ENCODE results near the gene KLC3.
"Not testable (repeated sequence)": the region's sequence is repeated elsewhere in the genome, so short reads cannot be mapped to it uniquely, and the experiment has no call there.

KLC3 gene

DNA sequence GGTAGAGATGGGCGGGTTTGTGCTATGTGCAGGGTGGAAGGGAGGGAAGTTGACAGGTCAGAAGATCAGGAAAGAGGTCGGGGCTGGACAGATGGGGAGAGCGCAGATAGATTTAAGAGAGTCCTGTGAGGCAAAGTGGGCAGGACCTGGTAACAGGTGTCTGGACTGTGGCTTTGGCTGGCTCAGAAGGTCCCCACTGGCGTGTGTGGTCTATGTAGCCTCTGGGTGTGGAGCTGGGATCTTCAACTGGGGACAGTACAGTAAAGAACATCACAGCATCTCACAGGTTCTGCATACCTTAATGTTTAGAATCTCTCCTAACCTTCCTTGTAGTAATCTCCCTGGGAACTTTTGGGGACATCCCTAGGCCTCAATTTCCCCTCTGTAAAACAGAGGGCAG lies 35.5 kb upstream of the KLC3 start:
- TF ChIP-seq, protein P1, sequence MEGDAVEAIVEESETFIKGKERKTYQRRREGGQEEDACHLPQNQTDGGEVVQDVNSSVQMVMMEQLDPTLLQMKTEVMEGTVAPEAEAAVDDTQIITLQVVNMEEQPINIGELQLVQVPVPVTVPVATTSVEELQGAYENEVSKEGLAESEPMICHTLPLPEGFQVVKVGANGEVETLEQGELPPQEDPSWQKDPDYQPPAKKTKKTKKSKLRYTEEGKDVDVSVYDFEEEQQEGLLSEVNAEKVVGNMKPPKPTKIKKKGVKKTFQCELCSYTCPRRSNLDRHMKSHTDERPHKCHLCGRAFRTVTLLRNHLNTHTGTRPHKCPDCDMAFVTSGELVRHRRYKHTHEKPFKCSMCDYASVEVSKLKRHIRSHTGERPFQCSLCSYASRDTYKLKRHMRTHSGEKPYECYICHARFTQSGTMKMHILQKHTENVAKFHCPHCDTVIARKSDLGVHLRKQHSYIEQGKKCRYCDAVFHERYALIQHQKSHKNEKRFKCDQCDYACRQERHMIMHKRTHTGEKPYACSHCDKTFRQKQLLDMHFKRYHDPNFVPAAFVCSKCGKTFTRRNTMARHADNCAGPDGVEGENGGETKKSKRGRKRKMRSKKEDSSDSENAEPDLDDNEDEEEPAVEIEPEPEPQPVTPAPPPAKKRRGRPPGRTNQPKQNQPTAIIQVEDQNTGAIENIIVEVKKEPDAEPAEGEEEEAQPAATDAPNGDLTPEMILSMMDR (conservative IDR thresholded peaks at IDR 0.05; ENCODE audit: low read depth, low read length), result no peak
- no peak overlapping the region for H3K4me3 ChIP-seq (ENCODE audit: low read depth, low read length)
- DNase-seq (ENCODE audit: low read depth), result no peak

DNA sequence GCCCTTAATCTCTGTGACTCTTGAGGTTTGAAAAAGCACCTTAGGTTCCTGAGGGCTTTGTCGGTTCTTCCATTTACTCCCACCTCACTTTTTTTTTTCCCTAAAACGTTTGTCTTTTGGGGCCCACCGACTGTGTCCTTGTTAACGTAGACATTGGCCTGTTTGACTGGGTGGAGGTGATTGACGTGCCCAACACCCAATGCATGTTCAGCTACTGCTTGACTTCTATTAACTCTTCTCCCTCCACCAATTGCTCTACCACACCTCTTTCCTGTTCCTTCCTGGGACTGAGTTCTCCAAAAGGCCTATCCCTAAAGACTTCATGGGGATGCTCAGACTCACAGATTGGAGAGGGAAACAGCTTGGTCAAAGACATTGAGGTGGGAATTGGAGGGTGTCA lies 35.1 kb upstream of the KLC3 start:
- H3K4me3 ChIP-seq (ENCODE audit: low read depth, low read length), result no peak overlapping the region
- TF ChIP-seq, protein P1 (conservative IDR thresholded peaks at IDR 0.05; ENCODE audit: low read depth, low read length), result no peak
- peak; percentile 58 for DNase-seq (ENCODE audit: low read depth)

DNA sequence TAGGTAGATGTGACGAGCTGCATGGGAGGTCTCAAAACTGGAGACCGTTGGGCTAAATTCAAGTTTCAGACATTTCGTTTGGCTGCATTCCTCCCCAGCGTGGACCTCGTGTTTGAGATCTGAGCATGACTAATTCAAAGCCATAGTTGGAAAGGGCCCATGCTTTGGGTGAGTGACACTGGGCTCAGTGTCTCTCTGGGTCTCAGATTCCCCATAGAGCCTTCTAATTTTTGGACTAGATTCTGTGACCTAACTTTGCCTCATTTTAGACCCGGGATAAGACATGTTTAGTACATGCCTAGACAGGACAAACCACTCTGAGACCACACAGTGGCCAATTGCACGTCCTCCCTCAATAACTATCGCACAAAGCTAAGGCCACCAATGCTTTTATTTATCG lies 34.5 kb upstream of the KLC3 start:
- TF ChIP-seq, protein P1 (conservative IDR thresholded peaks at IDR 0.05; ENCODE audit: low read depth, low read length), result no peak
- DNase-seq (ENCODE audit: low read depth), result no peak
- no peak overlapping the region for H3K4me3 ChIP-seq (ENCODE audit: low read depth, low read length)

DNA sequence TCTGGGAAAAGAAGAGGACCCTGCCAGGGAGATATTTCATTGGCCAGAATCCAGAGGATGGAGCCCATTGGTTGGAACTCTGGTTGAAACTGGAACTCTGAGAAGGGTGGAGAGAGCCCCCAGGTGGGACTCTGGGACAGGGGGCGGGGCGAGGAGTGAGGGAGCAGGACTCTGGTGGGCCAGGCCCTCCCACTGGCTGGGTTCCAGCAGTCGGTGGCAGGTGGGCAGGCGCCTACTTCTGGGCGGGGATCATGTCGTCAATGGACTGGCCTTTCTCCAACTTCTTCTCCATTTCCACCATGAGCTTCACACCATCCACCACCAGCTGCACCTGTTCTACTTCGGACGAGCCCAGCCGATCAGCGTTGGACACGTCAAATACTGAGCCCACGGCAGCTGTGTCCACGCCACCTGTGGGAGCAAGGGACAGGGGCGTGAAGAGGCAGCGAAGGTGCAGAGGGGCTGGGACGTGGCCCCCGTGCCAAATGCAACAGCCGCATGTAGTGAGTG lies 34.0 kb upstream of the KLC3 start:
- TF ChIP-seq, protein P1 (conservative IDR thresholded peaks at IDR 0.05; ENCODE audit: low read depth, low read length), result no peak
- no peak for DNase-seq (ENCODE audit: low read depth)
- H3K4me3 ChIP-seq (ENCODE audit: low read depth, low read length), result no peak overlapping the region

DNA sequence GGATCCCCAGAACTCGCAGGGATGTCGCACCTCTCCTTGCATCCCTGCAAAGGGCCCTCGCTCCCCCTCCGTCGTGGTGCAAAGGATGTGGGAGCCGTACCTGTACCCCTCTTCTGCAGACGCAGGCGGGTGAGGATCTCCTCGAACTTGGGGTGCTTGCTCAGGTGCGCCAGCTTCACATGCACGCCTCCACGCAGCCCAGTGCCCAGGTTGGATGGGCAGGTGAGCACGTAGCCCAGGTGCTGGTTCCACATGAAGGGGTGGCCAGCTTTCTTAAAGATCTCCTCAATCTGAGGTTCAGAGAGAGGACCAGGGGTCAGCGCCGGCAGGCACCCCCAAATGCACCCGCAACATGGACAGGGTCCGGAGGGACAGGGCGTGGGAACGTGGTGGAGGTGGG lies 33.2 kb upstream of the KLC3 start:
- no peak overlapping the region for H3K4me3 ChIP-seq (ENCODE audit: low read depth, low read length)
- DNase-seq (ENCODE audit: low read depth), result no peak
- TF ChIP-seq, protein P1 (conservative IDR thresholded peaks at IDR 0.05; ENCODE audit: low read depth, low read length), result no peak

DNA sequence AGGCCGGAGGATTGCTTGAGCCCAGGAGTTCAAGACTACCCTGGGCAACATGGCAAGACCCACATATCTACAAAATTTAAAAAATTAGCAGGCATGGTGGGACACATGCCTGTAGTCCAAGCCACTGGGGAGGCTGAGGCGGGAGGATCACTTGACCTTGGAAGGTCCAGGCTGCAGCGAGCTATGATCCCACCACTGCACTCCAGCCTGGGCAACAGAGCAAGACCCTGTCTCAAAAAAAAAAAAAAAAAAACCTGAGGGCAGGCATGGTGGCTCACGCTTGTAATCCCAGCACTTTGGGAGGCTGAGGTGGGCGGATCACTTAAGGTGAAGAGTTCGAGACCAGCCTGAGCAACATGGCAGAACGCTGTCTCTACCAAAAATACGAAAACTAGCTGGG lies 31.2 kb upstream of the KLC3 start:
- not testable (repeated sequence) for H3K4me3 ChIP-seq (ENCODE audit: low read depth, low read length); DNase-seq (ENCODE audit: low read depth)

DNA sequence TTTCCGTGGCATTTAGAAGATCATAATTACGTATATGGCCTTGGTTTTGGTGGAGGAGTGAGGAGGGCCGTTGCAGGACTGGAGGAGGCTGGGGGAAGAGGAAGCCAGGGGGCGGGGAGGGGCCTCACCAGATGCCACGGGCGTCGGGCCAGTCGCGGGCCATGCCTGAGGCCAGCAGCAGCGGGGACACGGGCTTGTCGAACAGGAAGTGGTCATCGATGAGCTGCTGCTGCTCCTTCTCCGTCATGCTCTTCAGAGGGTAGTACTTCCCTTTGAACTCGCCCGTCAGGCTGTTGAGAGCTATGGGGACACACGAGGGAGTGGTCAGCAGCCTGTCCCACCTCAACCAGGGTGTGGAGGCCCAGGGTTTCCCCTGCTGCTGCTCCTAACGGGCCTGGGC lies 28.9 kb upstream of the KLC3 start:
- no peak for DNase-seq (ENCODE audit: low read depth)

DNA sequence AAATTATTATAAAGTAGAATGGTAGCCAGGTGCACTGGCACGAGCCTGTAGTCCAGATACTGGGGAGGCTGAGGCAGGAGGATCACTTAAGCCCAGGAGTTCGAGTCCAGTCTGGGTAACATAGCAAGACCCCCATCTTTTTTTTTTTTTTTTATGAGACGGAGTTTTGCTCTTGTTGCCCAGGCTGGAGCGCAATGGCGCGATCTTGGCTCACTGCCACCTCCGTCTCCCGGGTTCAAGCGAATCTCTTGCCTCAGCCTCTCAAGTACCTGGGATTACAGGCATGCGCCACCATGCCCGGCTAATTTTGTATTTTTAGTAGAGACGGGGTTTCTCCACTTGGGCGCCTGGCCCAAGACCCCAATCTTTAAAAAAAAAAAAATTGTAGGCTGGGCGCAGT lies 28.3 kb upstream of the KLC3 start:
- not testable (repeated sequence) for H3K4me3 ChIP-seq (ENCODE audit: low read depth, low read length); DNase-seq (ENCODE audit: low read depth)

More for the DNA sequence above, 28.9 kb upstream of the KLC3 start:
- TF ChIP-seq, protein P1 (conservative IDR thresholded peaks at IDR 0.05; ENCODE audit: low read depth, low read length), result no peak
- no peak overlapping the region for H3K4me3 ChIP-seq (ENCODE audit: low read depth, low read length)
